HCEC 1CT (cell line): Measurements from ENCODE around the gene NEK9.
"Not testable (repeated sequence)": the region's sequence is repeated elsewhere in the genome, so short reads cannot be mapped to it uniquely, and the experiment has no call there.

Experiments
- DNase-seq: peaks from one replicate; pipeline ENCODE4 v3.0.0-alpha.2; 2017

NEK9 gene

DNA sequence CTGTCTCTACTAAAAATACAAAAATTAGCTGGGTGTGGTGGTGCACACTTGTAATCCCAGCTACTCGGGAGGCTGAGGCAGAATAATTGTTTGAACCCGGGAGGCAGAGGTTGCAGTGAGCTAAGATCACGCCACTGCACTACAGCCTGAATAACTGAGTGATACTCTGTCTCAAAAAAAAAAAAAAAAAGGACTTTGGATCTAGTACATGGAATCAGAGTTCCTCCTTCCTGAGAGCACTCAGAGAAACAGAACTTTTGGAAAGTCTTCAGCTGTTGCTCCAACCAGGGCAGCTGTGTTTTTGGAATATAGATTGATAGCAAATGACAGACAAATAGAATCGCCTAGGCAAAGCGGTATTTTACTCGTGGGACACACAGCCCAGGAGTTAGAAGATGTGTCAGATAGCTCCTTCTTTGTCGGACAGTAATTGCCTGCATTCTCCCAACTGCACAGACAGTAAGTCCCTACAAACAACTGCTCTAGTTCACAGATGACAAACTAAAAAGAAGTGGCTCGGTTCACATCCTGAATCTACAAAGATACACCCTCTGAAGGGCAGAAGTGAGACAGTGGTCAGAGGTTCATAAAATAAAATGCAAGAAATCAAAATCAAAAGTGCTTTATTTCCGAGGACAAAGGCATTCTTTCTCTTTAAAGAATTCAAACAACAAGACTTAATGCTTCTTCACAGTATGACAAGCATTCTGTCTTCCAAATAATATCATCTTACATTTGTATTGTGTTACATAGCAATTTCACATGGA lies 17.1 kb upstream of the NEK9 start:
- no peak for DNase-seq

DNA sequence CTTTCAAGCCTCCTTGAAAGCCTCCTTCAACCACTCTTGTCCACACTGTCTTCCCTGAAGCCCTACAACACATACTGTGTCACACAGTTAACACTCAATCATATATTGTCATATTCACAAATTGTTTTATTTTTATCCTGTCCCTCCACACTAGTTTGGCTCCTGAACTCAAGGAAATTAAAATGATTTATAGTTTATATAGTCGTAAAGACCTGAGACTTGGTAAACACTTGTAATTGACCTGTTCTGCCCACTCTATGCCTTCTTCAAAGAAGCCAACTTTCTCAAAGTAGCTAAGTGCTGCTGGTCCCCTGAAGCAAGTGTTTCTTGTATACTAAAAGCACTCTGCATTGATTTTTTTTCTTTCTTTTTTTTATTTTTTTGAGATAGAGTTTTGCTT lies 15.6 kb upstream of the NEK9 start:
- no peak for DNase-seq

DNA sequence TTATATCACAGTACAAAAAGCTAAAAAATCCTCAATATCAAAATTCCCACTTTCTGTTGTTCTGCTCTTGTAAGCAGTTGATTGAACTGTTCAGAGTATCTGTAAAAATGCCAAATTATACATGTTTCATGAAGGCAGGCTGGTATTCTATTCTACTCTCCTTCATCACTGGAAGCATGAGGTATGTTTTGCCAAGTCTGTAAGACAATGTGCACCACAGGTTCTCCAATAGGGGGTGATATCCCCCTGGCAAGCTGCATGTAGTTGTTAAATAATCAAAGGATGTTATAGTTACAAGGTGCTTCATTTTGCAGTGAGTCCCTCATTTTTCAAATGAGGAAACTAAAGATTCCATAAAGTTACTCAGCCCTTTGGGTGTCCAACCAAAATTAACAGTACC lies 15.1 kb upstream of the NEK9 start:
- peak; percentile 32 for DNase-seq

DNA sequence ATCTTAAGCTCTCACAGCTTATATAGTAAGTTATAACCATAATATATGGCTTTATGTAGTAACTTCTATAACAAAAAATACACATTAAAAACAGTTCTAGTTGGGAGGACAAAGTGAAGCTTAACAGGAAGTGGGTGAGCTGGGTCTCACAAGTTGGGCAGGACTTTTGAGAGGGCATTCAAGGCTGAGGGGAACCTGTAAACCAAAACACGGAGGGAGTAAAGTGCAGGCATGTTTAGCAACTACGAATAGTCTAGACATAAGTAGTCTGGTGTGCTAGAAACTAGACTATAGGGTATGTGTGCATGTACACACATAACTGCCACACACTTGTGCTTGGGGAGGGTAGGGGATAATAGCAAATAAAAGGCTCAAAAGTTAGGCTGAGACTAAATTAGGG lies 14.2 kb upstream of the NEK9 start:
- DNase-seq, result no peak

DNA sequence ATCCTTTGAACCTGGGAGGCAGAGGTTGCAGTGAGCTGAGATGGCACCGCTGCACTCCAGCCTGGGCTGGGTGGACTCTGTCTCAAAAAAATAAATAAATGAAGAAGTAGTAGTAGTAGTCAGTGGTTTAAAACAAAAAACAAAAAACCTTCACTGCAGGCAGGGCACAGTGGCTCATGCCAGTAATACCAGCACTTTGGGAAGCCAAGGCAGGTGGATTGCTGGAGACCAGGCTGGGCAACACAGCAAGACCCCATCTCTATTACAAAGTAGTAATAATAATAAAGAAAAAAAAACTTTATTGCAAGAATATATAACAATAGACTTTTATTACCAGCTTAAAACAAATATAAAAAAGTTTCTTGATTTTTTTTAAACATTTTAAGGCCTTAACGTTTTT lies 13.8 kb upstream of the NEK9 start:
- DNase-seq, result no peak

DNA sequence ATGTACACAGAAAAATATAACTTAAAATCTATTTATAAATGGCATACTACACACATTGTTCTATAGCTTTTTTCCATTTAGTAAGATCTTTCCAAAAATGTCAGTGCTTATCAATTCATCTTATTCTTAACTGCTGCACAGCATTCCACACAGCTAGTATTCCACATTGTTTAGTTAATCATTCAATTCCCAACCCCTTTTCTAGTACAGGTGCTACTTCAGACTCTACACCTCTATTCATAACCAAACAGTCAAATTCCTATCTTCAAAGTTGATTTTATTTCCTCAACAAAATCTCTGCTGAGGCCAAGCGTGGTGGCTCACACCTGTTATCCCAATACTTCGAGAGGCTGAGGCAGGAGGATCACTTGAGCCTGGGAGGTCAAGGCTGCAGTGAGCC lies 12.3 kb upstream of the NEK9 start:
- no peak for DNase-seq

DNA sequence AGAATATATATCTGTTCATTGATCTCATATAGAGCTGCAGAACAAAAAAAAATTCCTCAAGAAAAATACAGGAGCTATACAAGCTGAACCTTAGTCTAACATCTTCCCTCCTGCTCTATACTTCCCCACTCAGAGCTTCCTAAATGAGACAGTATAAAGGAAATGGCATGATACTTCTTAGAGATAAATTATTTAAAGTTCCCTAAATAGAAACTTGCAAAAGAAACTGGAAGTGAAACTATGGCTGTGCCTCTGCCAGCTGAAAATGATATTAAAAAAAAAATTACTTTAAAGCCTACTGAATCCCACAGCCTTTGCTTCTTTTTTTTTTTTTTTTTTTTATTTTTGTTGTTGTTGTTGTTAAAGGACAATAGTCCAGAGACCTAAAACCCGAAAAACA lies 11.6 kb upstream of the NEK9 start:
- DNase-seq, result no peak

DNA sequence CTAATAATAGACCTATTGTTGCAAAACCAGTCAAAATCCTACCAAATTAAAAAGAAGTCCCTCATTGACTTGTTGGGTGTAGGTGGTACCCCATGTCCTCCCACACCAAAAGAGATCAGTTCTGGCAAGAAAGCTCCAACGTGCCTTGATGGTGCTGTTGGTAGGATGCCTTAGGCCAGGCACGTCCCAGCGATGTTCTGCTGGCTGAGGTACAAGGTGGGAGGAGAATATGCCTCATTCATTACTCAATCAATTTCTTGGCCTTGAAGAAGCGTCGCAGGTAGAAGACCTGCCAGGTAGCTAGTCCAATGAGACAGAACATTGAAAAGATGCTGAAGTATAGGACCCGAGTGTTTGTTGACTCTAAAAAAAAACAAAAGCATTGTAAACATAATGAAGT lies 7.8 kb upstream of the NEK9 start:
- no peak for DNase-seq

DNA sequence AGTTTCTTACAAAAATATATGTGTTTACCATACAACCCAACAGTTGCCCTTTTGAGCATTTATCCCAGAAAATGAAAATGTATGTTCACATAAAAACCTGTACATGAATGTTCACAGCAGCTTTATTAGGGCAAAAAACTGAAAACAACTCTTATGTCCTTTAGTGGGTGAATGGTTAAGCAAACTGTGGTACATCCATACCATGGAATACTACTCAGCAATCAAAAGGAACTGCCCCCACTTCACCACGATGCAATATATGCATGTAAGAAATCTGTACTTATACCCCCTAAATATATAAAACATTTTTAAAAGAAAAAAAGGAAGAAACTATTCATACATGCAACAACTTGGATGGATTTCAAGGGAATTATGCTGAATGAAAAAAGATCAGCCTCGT lies 6.7 kb upstream of the NEK9 start:
- DNase-seq, result no peak

DNA sequence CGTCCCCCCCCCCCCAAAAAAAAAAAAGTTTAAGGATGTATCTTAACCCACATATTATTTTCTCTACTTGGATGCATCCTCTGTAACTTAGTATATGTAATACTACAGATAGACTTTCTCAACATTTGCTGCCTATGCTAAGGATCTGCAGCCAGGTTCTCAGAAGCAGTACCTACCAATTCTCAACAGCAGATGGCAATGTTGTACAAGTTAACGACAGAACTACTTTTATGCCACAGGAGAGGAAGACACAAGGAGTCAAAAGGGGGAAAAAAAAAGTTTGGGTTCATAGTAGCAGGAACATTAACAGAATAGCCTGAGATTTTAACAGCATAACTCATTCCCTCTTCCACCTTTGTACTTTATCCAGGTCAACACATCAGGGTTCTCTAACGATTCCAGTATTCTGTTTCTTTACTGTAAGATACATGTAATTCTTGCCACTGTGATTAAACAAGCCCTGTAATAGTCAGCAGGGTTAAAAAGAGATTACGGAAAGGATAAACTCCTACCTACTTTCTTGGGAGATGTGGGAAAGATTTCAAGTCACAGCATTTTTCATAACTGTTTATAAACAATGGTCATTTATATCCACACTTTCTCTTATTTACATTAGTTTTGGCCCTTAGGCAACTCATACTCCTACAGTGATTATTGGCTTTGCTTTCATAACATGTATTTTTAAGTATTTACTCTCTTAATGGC lies 5.7 kb upstream of the NEK9 start:
- DNase-seq, result peak; percentile 58

DNA sequence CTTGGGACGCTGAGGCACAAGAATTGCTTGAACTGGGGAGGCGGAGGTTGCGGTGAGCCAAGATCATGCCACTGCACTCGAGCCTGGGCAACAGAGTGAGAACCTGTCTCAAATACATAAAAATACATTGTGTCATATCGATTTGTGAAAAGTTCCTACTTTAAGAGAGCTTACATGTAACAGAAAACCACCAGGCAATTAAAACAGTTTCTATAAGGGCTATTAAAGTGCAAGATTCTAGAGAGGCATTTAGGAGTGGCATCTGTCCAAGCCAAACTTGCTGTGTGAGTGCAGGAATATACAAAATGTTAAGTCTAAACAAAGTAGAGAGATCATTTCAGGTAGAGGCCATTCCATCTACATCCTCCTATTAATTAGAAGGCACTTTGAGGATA lies 1.7 kb upstream of the NEK9 start:
- DNase-seq, result no peak

DNA sequence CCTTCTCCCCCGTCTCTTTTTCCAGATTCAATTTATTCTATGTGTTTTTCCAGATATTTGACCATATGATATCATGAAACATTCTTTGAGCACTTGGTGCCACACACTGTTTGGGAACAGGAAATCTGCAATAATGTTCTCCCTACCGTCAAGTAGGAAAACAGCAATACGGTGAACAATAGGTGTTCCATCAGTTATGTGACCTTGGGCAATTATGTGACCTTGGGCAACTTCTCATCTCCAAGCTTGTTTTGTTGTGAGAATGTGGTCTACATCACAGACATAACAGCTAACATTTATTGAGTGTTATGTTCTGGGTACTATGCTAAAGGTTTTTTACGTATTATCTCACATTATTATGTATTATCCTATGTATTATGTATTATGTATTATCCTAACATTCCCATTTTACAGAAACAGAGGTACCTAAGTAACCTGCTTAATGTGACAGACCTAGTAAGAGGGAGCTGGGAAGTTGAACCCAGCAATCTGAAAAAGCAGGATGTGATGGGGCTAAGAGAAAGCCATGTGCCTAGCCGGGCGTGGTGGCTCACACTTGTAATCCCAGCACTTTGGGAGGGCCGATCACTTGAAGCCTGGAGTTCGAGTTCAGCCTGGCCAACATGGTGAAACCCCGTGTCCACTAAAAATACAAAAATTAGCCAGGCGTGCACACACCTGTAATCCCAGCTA lies 1.2 kb upstream of the NEK9 start:
- DNase-seq, result no peak

DNA sequence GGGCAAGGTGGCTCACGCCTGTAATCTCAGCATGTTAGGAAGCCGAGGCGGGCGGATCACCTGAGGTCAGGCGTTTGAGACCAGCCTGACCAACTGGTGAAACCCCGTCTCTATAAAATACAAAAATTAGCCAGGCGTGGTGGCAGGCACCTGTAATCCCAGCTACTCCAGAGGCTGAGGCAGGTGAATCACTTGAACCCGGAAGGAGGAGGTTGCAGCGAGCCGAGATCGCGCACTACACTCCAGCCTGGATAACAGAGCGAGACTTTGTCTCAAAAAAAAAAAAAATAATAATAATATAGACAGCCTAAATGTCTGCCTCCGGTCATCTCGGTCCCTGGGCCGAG lies 599 bp upstream of the NEK9 start:
- DNase-seq, result not testable (repeated sequence)

DNA sequence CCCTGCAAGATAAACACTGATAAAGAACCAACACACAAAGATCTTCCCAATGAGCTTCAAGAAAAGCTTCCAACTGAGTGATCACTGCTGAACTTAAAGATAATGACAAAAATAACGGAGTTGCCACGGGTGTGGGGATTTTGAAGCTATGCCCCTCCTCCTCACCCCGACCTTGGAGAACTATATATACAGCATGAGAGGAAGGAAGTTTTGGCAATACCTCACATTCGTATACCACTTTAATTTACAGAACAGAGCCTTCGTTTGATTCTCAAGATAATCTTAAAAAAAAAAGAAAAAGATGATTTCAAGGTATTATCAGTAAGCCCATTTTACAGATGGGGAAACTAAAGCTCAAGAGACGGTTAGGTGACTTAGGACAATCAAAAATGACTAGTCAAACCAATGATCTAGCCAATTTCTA lies 715 bp downstream of the NEK9 start:
- DNase-seq, result no peak

DNA sequence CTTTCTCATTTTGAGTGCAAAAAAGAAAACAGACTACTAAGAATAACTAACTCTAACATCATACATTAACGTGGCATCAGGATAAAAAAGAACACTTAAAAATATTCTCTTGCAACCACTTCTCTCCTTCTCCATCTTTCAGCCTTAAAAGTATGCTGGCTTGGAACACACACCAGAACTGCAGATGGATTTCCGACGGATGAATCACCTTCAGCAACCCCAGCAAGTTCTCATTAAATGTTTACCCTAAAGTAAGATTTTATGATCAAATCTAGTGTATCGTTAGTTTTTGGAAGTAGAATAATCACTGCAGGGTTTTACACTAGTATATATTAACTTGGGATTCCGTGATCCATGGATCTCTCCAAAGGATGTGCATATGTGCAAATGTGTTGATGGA lies 1.2 kb downstream of the NEK9 start:
- DNase-seq, result peak; percentile 81

DNA sequence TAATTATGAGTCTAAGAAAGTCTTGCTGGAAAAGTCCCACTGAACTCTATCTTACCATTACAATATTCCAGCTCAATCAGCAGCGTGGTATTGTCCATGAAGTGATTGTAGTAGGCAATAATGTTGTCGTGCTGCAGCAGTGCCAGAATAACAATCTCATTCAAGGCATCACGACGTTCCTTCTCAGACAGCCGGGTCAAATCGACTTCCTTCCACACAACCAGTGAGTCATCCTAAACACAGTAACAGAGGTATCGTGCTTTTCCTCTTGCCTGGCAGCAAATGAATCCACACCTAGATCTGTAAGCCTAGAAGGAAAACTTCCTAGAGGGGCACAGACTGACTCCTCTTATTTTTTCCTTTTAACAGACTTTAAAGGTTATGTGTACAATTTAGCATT lies 2.9 kb downstream of the NEK9 start:
- peak; percentile 86 for DNase-seq

DNA sequence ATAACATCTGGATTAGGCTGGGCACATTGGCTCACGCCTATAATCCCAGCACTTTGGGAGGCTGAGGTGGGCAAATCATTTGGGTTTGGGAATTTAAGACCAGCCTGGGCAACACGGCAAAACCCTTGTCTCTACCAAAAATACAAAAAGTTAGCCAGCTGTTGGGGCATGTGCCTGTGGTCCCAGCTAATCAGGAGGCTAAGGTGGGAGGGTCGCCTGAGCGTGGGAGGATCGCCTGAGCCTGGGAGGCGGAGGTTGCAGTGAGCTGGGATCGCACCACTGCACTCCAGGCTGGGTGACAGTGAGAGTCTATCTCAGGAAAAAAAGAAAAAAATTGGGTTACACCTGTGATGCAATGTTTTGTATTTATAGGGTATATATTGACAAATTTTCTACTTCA lies 5.3 kb downstream of the NEK9 start:
- DNase-seq, result no peak

DNA sequence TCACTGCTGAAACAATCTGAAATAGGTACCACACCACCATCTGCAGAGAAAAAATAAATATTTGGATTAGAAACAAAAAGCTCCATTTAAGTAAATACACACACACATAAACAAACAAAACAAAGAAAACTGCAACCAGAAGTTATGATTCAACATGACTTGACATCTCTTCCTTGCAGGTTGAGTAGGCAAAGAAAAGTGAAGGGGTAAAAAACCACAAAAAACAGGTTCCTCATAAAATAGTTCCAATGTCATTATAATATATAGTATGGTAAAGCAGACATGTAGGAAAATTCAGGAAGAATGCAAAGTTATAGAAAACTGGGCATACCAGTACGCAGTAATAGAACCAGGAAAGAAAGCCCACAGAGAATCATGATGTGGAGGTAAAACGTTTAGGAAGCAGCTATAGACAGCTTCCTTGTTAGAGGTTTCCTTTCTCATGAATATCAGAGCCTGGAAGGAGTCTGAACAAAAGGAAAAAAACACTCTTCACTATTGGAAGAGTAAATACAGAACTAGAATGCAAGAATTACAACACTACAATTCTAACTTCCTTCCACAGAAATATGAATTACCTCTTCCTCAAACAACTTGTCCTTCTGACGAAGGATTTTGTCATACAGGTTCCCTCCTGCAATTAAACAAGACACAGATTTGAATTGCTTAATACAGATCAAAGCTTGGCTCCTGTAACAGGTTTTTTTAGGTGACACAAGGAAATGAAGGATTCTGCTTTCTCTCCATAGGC lies 6.1 kb downstream of the NEK9 start:
- DNase-seq, result no peak

DNA sequence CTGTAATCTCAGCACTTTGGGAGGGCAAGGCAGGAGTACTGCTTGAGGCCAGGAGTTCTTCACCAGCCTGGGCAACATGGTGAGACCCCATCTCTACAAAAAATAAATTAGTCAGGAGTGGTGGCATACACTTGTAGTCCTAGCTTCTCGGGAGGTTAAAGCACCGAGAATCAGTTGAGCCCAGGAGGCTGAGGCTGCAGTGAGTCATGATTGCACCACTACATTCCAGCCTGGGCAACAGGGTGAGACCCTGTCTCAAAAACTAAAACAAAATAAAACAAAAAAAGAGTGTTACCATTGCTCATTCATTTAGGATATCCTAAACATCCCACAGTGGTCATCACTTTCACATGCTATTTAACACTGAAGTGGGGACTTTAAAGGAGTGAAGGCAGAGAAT lies 7.8 kb downstream of the NEK9 start:
- DNase-seq, result peak; percentile 39

DNA sequence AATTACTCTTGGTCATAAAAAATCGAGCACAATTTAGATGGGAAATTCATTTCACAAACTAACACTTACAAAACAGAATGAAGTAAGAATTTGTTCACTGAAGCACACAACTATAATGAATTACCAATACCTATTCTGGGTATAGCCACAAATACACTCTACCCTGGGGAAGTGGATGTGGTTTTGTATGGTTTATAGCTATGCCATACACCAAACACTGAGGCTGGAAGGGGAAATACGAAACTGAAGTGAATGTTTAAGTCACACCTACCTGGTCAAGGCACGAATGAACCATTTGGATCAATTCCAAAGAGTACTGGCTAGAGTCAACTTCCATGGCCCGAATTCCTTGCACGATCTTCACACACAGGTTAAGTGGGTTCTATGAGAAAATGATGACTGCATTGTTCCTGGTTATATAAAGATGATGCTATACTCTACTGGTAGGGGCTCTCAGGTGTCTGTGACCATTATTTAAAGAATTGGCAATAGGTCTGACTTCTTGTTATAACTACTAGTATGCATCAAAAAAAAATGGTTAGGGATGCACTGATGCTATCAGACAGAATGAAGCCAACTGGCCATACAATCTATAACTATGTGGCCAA lies 12.8 kb downstream of the NEK9 start:
- no peak for DNase-seq

DNA sequence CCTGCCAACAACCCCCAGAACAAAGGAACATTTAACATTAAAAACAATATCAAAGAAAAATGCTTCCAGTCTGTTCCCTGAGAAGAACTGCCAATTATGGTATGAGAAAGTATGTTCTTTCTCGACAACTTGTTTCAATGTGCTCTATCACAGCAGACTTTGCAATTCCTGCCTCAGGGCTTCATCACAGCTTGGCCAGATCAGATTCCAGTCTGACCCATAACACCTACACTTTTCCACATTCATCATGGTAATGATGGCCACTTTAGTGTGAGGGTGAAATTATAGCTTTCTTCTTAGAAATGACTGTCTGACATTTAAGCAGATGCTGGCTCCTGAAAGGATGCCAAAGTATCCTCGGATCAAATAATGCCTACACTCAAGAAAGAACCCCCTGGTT lies 17.0 kb downstream of the NEK9 start:
- DNase-seq, result no peak

DNA sequence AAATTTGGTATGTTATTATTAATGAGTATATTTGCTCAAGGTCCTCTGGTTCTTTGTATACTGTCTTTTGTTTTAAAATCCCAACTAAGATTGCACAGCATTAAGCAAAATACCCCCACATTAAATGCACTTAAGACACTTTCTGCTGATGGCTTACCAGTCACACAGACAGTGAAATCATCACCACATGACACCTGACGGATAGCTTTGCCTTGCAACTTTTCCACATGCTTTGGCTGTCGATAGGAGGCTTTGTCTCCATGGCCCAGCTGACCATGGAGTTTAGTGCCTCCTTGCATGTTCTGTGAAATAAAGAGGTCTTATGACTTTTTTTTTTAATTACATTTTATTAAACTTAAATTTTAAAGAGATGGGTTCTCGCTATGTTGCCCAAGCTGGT lies 19.7 kb downstream of the NEK9 start:
- no peak for DNase-seq

DNA sequence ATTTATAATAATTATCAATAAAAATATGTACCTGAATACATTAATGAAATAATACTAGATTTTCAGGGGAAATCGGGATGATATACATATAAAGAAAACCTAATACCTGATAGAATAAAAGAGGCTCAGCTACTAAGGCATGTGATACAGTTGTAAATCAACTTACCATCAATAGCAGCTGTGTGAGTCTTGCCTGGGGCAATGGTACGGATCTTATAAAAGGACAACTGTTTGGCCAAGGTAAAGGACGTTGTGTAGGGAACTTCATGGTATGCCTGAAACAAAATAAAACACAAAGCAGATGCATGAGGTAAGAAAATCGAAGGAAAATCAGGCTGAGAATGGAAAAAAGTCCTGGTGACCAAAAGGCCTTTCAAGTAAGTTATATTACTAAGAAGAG lies 25.4 kb downstream of the NEK9 start:
- DNase-seq, result no peak
